HTR-8/SVneo (cell line): ENCODE measurements around the gene CRABP1.
"Not testable (repeated sequence)": the region's sequence is repeated elsewhere in the genome, so short reads cannot be mapped to it uniquely, and the experiment has no call there.

Experiments
- DNase-seq: peaks from one replicate; pipeline ENCODE4 v3.0.0; 2011; ENCODE audit warnings: low spot score, mixed read lengths; ENCODE audit not compliant: insufficient read length
- FAIRE-seq: peaks from 2 replicates; lab custom pipeline; 2011; peaks lifted over from hg19 to GRCh38; lab: Jason Lieb, UNC

Gene CRABP1

DNA sequence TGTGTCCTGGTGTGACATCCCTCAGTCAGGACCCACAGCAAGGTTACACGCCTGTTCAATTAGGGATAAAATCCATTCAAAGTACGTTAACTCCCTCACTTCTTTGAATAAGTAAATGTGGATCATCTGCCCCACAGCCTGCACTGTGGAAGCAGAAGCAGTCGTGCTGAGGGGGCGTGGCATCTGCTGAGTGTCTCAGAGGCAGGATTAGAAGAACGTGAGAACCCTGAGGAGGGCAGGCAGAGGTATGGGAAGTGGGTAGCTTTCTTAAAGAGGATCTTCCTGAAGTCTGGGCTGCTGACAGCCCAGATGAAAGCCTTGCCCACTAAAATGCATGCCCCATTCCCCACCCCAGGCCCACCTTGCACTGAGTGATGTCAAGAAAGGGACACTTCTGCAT is 28.5 kb downstream of the CRABP1 start:
- FAIRE-seq (peak; percentile 72), DNase-seq (no peak)

DNA sequence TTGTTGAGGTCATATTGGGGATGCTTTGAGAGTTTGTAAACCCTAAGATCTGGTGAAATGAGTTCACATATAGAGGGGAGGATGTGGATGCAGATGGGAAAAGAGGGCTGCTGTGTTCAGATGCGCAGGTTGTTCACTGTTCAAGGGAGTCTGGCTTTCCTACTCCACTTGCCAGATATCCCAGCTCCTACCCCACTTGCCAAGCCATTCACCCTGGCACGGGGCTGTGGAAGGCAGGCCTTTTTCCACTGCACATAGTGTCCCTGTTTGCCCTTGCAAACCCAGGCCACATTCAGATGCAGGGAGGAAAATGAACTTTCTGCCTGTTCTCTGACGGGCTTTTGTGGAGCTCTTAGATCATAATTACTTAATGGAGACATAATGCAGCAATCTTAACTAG is 29.0 kb downstream of the CRABP1 start:
- FAIRE-seq, result no peak
- no peak for DNase-seq

DNA sequence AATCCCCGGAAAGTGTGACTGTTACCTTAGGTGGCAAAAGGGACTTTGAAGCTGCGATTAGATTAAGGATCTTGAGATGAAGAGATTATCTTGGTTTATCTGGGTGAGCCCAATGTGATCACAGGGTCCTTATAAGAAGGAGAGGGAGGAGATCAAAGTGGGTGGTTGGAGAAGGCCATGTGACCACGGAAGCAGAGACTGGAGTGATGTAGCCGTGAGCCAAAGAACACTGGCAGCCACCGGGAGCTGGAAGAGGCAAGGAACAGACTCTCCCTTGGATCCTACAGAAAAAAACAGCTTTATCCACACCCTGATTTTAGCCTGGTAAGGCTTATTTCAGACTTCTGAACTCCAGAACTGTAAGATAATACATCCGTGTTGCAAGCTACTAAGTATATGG is 29.9 kb downstream of the CRABP1 start:
- DNase-seq, result no peak
- no peak for FAIRE-seq

- no peak for FAIRE-seq
- DNase-seq, result no peak
Observed at GRCh38 chr15:78372880-78373279, 32.7 kb downstream of the CRABP1 start.

GRCh38 chr15:78374436-78375393 is 34.6 kb downstream of the CRABP1 start:
- no peak for DNase-seq
- FAIRE-seq, result no peak

GRCh38 chr15:78380143-78380542 is 40.0 kb downstream of the CRABP1 start:
- DNase-seq, FAIRE-seq: not testable (repeated sequence)

- DNase-seq (no peak), FAIRE-seq (no peak)
Observed at GRCh38 chr15:78382114-78382880, 42.1 kb downstream of the CRABP1 start.

DNA sequence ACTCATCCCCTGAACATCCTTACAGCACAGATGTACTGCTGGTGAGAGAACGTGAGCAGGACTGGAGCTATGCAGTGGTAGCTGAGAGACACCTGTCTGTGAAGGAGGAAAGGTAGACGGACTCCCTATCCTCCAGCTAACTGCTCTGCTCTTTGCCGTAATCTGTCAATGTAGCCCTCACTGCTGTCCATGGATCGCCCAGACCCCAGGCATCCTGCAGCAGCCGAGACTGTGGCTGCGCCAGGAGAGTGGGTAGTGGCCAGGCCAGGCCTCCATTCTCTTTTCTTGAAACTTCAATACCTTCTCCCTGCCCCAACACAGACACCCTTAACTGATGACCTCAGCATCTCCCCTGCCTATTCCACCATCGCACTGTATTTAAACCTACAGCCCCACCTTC is 44.5 kb downstream of the CRABP1 start:
- no peak for FAIRE-seq

GRCh38 chr15:78387246-78388037 is 47.3 kb downstream of the CRABP1 start:
- FAIRE-seq, result no peak

More for the DNA sequence above, 44.5 kb downstream of the CRABP1 start:
- DNase-seq, result no peak

GRCh38 chr15:78388865-78389264 is 48.7 kb downstream of the CRABP1 start:
- DNase-seq (no peak), FAIRE-seq (no peak)

More at GRCh38 chr15:78387246-78388037, 47.3 kb downstream of the CRABP1 start:
- no peak for DNase-seq

GRCh38 chr15:78389322-78389721 is 49.2 kb downstream of the CRABP1 start:
- DNase-seq (no peak), FAIRE-seq (no peak)

GRCh38 chr15:78389738-78390137 is 49.6 kb downstream of the CRABP1 start:
- DNase-seq, result no peak
- FAIRE-seq, result no peak

DNA sequence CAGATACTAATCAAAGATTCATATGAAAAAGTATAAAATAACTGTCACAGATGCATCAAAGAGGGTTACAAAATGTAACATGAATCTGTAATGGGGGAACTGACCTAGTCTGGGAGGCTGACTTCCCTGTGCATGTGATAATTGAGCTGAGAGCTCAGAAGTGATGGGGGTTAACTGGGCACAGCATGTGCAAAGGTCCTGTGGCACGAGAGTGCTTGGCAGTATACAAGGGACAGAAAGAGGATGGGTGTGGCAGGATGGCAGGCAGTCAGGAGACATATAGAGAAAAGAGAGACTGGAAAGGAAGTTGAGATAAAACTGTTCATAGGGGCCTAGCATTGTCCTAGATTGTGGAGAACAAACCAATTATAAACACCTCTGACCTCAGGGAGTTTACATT is 50.1 kb downstream of the CRABP1 start:
- FAIRE-seq, result no peak
- no peak for DNase-seq

DNA sequence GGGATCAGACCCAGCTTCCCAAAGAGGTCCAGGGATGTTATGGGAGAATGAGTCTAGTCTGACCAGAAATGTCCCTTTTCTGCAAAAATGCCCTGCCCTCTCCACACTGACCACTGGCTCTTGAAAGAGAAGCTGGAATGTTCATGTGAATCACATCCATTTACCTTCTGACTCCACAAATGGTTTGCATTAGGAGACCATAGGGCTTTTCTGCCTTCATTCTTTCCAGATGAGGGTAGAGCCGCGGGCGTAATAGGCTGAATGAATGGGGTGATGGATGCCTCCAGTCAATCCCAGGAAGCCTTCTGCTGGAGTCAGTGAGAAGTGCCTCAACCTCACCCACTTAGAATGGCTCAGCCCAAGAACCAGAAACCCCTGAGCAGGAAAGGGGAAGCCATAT is 50.7 kb downstream of the CRABP1 start:
- FAIRE-seq (no peak), DNase-seq (no peak)

- FAIRE-seq, result no peak
- no peak for DNase-seq
Observed at GRCh38 chr15:78391781-78392180, 51.6 kb downstream of the CRABP1 start.

DNA sequence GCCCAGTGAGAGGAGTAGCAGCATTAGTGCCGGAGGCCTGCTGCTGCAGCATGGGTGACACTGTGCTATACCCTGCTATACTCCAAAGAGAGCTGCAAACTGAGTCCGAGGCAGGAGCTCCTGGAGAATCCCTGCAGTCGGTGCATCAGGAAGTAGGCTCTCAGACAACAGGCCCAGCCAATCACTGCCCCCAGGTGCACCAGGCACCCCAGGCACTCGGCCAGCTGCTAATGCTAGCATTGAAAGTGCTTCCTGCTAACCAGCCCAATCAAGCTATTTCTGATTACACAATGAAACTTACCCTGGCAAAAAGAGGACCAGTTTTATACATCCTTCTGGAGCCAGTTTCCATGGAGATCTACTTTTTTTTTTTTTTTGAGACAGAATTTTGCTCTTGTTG is 52.3 kb downstream of the CRABP1 start:
- FAIRE-seq, result no peak
- no peak for DNase-seq

DNA sequence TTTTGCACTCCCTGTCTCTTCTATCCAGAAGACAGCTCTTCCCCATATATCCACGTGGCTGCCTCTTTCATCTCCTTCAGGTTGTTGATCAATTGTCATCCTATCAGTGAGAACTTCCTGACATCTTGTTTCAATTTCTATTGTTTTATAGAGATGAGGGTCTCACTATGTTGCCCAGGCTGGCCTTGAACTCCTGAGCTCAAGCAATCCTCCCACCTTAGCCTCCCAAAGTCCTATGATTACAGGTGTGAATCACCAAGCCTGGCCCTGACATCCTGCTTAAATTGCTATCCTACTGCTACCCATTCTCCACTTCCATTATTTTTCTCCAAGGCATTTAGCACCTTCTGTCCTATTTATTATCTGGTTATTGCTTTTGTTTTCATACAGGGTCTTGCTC is 53.0 kb downstream of the CRABP1 start:
- DNase-seq (no peak), FAIRE-seq (no peak)

DNA sequence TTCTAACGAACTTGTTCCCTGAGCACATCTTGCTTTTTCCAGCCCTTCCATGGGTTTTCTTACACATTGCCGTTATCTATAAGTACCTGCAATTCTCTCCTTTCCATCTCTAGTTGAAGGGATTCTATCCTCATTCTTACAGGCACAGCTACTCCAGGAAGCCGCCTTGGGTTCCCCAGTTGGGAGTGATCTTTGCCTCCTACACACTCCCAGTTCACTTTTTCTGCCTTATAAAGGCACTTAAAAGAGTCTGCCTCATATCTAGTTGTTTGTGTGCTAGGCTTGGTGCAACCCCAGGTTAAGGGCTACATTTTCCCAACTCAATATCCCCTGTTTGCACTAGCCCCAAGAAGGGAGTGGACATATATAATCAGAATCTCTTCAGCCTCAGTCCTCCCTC is 53.9 kb downstream of the CRABP1 start:
- FAIRE-seq (no peak), DNase-seq (no peak)

GRCh38 chr15:78394981-78395616 is 54.9 kb downstream of the CRABP1 start:
- DNase-seq (no peak), FAIRE-seq (no peak)
